ENCODE measurements around the gene RIN3.

RIN3 gene

GRCh38 chr14:92556863-92557543 lies 43.4 kb downstream of the RIN3 start:
- no peak for DNase-seq

- no peak for DNase-seq
Observed at GRCh38 chr14:92557544-92557912, 43.9 kb downstream of the RIN3 start.

GRCh38 chr14:92558319-92558718 lies 44.7 kb downstream of the RIN3 start:
- no peak for DNase-seq

- no peak for DNase-seq
Observed at GRCh38 chr14:92559486-92559885, 45.9 kb downstream of the RIN3 start.

GRCh38 chr14:92560106-92560865 lies 46.7 kb downstream of the RIN3 start:
- DNase-seq: no peak

- no peak for DNase-seq
Observed at GRCh38 chr14:92561906-92562479, 48.4 kb downstream of the RIN3 start.

- DNase-seq: no peak
Observed at GRCh38 chr14:92563359-92563758, 49.8 kb downstream of the RIN3 start.

GRCh38 chr14:92563765-92564285 lies 50.2 kb downstream of the RIN3 start:
- no peak for DNase-seq

GRCh38 chr14:92564344-92565039 lies 50.9 kb downstream of the RIN3 start:
- DNase-seq: no peak

- no peak for DNase-seq
Observed at GRCh38 chr14:92565040-92565717, 51.6 kb downstream of the RIN3 start.

- no peak for DNase-seq
Observed at GRCh38 chr14:92565718-92566115, 52.1 kb downstream of the RIN3 start.

- no peak for DNase-seq
Observed at GRCh38 chr14:92567173-92567725, 53.7 kb downstream of the RIN3 start.

- DNase-seq: no peak
Observed at GRCh38 chr14:92568621-92569479, 55.3 kb downstream of the RIN3 start.

- DNase-seq: no peak
Observed at GRCh38 chr14:92570674-92571262, 57.2 kb downstream of the RIN3 start.

GRCh38 chr14:92572050-92572449 lies 58.5 kb downstream of the RIN3 start:
- no peak for DNase-seq

GRCh38 chr14:92573761-92574498 lies 60.3 kb downstream of the RIN3 start:
- peak; percentile 86 for DNase-seq

GRCh38 chr14:92575061-92575747 lies 61.6 kb downstream of the RIN3 start:
- DNase-seq: no peak

- DNase-seq: no peak
Observed at GRCh38 chr14:92575748-92576303, 62.2 kb downstream of the RIN3 start.

GRCh38 chr14:92577321-92577742 lies 63.8 kb downstream of the RIN3 start:
- no peak for DNase-seq

All from NCI-H774 (cell line).